HG02610 (cell line): ENCODE results near the gene TUBB2B.
"Not testable (repeated sequence)": the region's sequence is repeated elsewhere in the genome, so short reads cannot be mapped to it uniquely, and the experiment has no call there.

ENCODE experiments used
- ATAC-seq: cut with Tn5 transposase; IDR thresholded peaks from one replicate; pipeline ENCODE4 v1.9.1; 2021; ENCODE audit warnings: mild to moderate bottlenecking, moderate library complexity; ENCODE audit not compliant: unreplicated experiment

Gene TUBB2B

DNA sequence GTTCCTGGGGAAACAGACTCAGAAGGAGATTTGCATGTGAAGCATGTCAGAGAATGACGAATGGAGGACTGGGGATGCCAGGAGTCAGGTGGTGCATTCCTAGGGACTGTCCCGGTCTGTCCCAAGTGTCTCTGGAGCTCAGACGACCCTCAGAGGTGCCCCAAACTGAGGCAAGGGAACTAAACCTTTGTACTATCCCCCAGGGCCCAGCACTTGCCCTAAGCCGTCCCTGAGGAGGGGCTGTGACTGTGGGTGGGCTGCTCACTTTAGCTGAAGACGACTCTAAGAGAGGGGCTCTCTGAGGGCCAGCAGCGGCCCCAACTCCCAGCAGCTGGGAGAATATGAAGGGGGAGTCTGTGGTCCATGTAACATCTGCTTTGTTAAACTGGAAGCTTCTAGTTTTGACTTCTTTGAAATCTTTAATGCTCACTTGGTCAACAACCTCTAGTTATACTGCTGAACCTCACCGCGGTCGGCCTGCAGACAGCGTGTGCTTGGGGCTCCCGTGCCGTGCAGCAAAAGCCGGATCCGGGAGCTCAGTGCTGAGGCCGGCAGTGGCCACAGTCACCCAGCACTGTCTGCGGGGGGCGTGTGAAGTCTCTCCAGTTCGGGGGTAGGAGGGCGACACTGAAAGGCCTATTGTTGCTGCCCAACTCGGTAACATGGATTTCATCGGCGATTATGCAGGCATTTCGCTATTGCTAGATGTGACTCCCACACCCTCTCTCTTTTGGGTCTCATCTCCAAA is 34.2 kb downstream of the TUBB2B start:
- no peak for ATAC-seq

- no peak for ATAC-seq
These were observed 36.7 kb downstream of the TUBB2B start for GRCh38 chr6:3190779-3191178.

DNA sequence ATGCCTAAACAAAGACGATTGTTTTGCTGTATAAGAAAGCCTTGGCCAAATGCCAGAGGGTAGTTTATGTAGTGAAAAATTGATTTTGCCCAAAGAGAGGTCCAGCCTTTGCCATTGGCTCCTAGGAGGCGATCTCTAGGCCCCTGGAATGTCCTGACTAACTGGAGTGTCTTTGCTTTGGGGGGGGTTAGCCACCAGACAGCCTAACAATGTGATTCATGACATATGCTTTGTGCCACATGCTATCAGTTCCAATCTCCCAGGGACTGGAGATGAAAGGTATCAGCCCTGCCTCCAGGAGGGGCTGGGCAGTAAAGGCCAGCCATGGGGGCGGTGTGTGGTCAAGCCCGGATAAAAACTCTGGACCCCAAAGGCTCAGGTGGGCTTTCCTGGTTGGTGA is 37.4 kb downstream of the TUBB2B start:
- no peak for ATAC-seq

DNA sequence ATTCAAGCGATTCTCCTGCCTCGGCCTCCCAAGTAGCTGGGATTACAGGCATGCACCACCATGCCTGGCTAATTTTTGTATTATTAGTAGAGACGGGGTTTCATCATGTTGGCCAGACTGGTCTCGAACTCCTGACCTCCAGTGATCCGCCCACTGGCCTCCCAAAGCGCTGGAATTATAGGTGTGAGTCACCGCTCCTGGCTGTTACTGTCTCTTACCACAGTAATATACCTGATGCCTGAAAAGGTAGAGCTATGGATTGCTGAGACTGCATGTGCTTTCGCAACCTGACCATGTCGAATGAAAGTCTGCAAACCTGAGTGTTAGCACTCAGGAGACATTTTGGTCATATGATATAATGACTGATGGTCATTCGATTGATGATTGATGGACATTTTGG is 38.3 kb downstream of the TUBB2B start:
- ATAC-seq, result not testable (repeated sequence)

GRCh38 chr6:3188262-3188661 is 39.2 kb downstream of the TUBB2B start:
- no peak for ATAC-seq

GRCh38 chr6:3186974-3187382 is 40.5 kb downstream of the TUBB2B start:
- no peak for ATAC-seq

DNA sequence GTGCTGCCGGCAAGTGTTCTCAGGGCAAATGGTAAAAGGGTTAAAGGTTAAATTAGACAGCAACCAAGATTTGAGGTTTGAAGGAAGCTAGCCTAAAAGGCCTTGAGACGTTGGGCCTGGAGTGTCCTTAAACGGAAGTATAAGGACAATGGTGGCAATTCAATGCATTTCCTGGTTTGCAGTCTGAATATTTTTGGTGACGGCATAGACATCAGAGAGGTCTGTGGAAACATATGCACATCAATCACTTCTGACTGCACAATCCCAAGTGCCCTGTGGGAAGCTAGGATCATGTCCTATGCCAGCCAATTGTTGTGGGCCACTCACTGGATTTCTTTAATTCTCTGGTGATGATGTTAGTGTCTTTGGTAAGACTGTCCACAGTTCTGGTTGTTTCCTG is 44.4 kb downstream of the TUBB2B start:
- ATAC-seq, result no peak

DNA sequence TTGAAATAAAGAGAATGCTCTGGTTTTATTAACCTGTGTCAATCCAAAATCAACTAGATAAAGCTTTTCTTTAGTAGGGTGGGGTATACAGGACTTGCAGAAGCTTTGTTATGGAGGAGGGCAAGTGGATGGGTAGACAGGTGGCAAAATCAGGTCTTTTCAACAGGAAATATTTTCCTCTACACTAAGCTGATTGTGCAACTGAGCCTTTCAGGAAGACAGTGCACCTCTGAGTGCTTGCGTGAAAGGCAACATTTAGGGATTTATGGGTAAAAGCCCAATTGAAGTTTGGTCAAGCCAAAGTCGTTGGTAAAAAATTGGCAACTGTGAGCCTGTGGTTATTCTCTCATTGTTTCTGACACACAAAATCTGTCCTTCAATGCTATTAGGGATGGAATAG is 46.3 kb downstream of the TUBB2B start:
- ATAC-seq, result no peak

- ATAC-seq, result not testable (repeated sequence)
These were observed 47.5 kb downstream of the TUBB2B start for GRCh38 chr6:3179945-3180344.

DNA sequence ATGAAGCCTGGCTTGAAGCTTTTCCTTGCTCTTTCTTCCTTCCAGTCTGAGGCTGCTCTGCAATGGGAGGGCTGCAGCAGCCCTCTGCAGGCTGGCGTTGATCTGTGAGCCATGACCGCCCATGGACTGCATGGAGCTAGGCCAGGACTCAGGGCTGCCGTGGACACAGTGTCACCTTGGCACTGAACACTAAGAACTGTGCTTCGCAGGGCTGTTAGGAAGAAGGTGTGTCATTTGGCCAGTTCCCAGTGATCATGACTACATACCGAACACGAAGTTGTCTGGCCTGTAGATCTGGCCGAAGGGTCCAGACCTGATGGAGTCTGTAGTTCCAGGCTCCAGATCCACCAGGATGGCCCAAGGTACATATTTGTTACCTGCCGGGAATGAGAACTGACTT is 48.8 kb downstream of the TUBB2B start:
- ATAC-seq, result not testable (repeated sequence)

- ATAC-seq, result no peak
These were observed 50.7 kb downstream of the TUBB2B start for GRCh38 chr6:3176562-3177355.

DNA sequence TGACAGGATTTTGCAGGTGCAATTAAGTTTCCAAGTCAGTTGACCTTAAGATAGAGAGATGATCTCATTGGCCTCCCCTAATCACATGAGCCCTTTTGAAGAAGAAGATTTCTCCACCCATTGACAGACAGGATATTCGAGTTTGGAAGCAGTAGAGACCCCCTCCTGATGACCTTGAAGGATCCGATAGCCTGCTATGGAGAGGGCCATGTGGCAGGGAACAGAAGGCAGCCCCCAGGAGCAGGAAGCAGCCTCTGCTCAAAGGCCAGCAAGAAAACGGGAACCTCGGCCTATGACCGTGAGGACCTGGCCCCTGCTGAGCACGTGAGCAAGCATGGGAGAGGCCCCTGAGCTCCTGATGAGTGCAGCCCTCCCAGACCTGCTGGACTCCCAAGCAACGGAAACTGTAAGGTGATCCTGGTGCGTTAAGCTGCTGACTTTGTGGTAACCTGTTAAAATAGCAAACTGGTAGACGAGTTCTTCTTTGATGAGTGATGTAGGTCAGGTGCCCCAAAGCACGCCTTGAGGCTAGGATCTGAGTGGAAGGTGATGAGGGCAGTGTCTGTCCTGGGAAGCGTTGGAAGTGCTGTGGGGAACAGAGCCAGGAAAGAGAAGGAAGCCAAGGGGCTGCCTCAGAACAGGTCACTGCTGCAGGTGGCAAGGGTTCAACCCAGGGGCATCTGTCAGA is 51.6 kb downstream of the TUBB2B start:
- no peak for ATAC-seq
